HCT116 (cell line): ENCODE data around the gene GAB2. TPM values are rescaled to one million over a fixed set of nuclear protein-coding genes. Genes with fewer than 3 reads are reported as not detected.

ENCODE experiments used
- ATAC-seq: fragments of 200-7000 bp; cut with Tn5 transposase; 2 replicates; pipeline ENCODE4 v1.9.1; 2020; ENCODE audit warnings: mild to moderate bottlenecking, moderate library complexity
- BruUV-seq: library from RNA; stranded (reverse); fragments of 400-500 nt; replicated peaks from 2 replicates; lab custom pipeline; 2021; lab: Mats Ljungman, UMichigan
- CTCF ChIA-PET: fragments of 300-600 bp; sonication (Branson Sonifier 250); formaldehyde crosslinking; loops from one replicate; lab custom pipeline; 2021; ENCODE audit warnings: antibody characterized with exemption; lab: Charles Lee
- POLR2A ChIA-PET: fragments of 300-600, 350-600 bp; sonication (Branson Sonifier 250); formaldehyde crosslinking; loops from one replicate; lab custom pipeline; 2021; ENCODE audit warnings: antibody characterized with exemption; lab: Charles Lee
- RAD21 ChIA-PET, 2 experiments: fragments of 300-600 bp; sonication (Branson Sonifier 250); formaldehyde crosslinking; loops; one replicate each; lab custom pipeline; 2023; ENCODE audit warnings: low total read pairs in 2 of 2; ENCODE audit not compliant: uncharacterized antibody in 2 of 2, unreplicated experiment in 2 of 2, low non-redundant PET in 1 of 2; lab: Charles Lee
- DNase-seq: peaks from one replicate; pipeline ENCODE4 v3.0.0-alpha.2; 2010; ENCODE audit warnings: low read depth, low spot score
- H2AFZ ChIP-seq: fragments of 200-600 bp; shearing (Covaris generic), sonication (generic); 2 replicates; pipeline ENCODE4 v1.6.1; 2017; ENCODE audit warnings: low read depth, mixed run types, mixed read lengths, antibody characterized with exemption, low read length; ENCODE audit not compliant: poor library complexity, severe bottlenecking
- H3K27ac ChIP-seq: 2 replicates; pipeline ENCODE4 v1.5.1; 2012; ENCODE audit warnings: low read depth, low read length
- H3K27me3 ChIP-seq: fragments of 200-600 bp; sonication (generic); 2 replicates; pipeline ENCODE4 v1.6.1; 2016; ENCODE audit warnings: mixed run types, low read length, mixed read lengths; ENCODE audit not compliant: insufficient read depth
- H3K36me3 ChIP-seq, 2 experiments: fragments of 200-500 bp in 1 of 2; fragments of 200-600 bp in 1 of 2; sonication (Bioruptor generic) in 1 of 2; sonication (generic) in 1 of 2; 2 replicates each; pipeline versions ENCODE4 v1.5.1 to v1.6.1; 2014 to 2016; ENCODE audit warnings: low read length in 2 of 2, inconsistent platforms in 1 of 2, mixed read lengths in 1 of 2, mixed run types in 1 of 2; ENCODE audit not compliant: insufficient read depth in 2 of 2, control insufficient read depth in 1 of 2
- H3K4me1 ChIP-seq, 2 experiments: fragments of 200-600 bp in 1 of 2; sonication (generic) in 1 of 2; 2 replicates each; pipeline versions ENCODE4 v1.5.1 to v1.6.1; 2012 to 2017; ENCODE audit warnings: low read length in 2 of 2, inconsistent platforms in 1 of 2, mild to moderate bottlenecking in 1 of 2, mixed read lengths in 1 of 2, mixed run types in 1 of 2, moderate library complexity in 1 of 2; ENCODE audit not compliant: insufficient read depth in 2 of 2, control insufficient read depth in 1 of 2
- H3K4me2 ChIP-seq: fragments of 200-600 bp; sonication (generic); 2 replicates; pipeline ENCODE4 v1.6.1; 2017; ENCODE audit warnings: mixed run types, low read length, mixed read lengths
- H3K4me3 ChIP-seq, 2 experiments: fragments of 200-600 bp in 1 of 2; sonication (generic) in 1 of 2; replicated peaks in 1 of 2; 2 replicates each; pipeline ENCODE4 v1.5.1; 2011 to 2016; ENCODE audit warnings: low read length in 2 of 2, control low read depth in 1 of 2, low read depth in 1 of 2, mild to moderate bottlenecking in 1 of 2, mixed read lengths in 1 of 2, mixed run types in 1 of 2
- H3K79me2 ChIP-seq: fragments of 200-600 bp; sonication (generic); 2 replicates; pipeline ENCODE4 v1.6.1; 2017; ENCODE audit warnings: mild to moderate bottlenecking, mixed run types, low read length, moderate library complexity, mixed read lengths; ENCODE audit not compliant: insufficient read depth
- H3K9ac ChIP-seq: fragments of 200-600 bp; sonication (generic); 2 replicates; pipeline ENCODE4 v1.6.1; 2016; ENCODE audit warnings: low read length, mixed read lengths
- H3K9me2 ChIP-seq: fragments of 200-600 bp; sonication (generic), shearing (Covaris generic); 2 replicates; pipeline ENCODE4 v1.6.1; 2017; ENCODE audit warnings: mixed run types, mild to moderate bottlenecking, moderate library complexity; ENCODE audit not compliant: insufficient read depth
- H3K9me3 ChIP-seq, 2 experiments: fragments of 200-500 bp in 1 of 2; fragments of 200-600 bp in 1 of 2; sonication (Bioruptor generic) in 1 of 2; sonication (generic) in 1 of 2; 2 replicates each; pipeline ENCODE4 v1.6.1; 2014 to 2017; ENCODE audit warnings: low read length in 2 of 2, mixed read lengths in 2 of 2, inconsistent platforms in 1 of 2, low read depth in 1 of 2, mild to moderate bottlenecking in 1 of 2, mixed run types in 1 of 2, moderate library complexity in 1 of 2; ENCODE audit not compliant: control insufficient read depth in 1 of 2, insufficient read depth in 1 of 2
- H4K20me1 ChIP-seq: fragments of 200-600 bp; sonication (generic), shearing (Covaris generic); 2 replicates; pipeline ENCODE4 v1.6.1; 2017; ENCODE audit warnings: mixed run types, mild to moderate bottlenecking, moderate library complexity; ENCODE audit not compliant: insufficient read depth
- CEBPB ChIP-seq: IDR thresholded peaks from 2 replicates; pipeline ENCODE4 v1.6.1; 2012; ENCODE audit warnings: low read depth
- ELF1 ChIP-seq: IDR thresholded peaks from 2 replicates; pipeline ENCODE4 v1.6.1; 2012; ENCODE audit warnings: low read depth, borderline replicate concordance
- EZH2 ChIP-seq: fragments of 200-600 bp; sonication (generic); IDR thresholded peaks from 2 replicates; pipeline ENCODE4 v1.6.1; 2017; ENCODE audit warnings: antibody characterized with exemption, mixed run types
- FOSL1 ChIP-seq: IDR thresholded peaks from 2 replicates; pipeline ENCODE4 v1.6.1; 2012; ENCODE audit warnings: low read depth
- JUND ChIP-seq: IDR thresholded peaks from 2 replicates; pipeline ENCODE4 v1.6.1; 2012
- POLR2A ChIP-seq: IDR thresholded peaks from 2 replicates; pipeline ENCODE4 v1.7.0; 2011; ENCODE audit warnings: borderline replicate concordance; ENCODE audit not compliant: insufficient read depth, insufficient read length; ENCODE audit errors: extremely low read depth
- POLR2AphosphoS5 ChIP-seq: IDR thresholded peaks from 2 replicates; pipeline ENCODE4 v1.6.1; 2011; ENCODE audit warnings: mild to moderate bottlenecking, low read depth, low read length, moderate library complexity
- RAD21 ChIP-seq: IDR thresholded peaks from 2 replicates; pipeline ENCODE4 v1.6.1; 2012; ENCODE audit warnings: low read depth, mild to moderate bottlenecking
- SIN3A ChIP-seq: IDR thresholded peaks from 2 replicates; pipeline ENCODE4 v1.6.1; 2012; ENCODE audit warnings: low read depth
- YY1 ChIP-seq: IDR thresholded peaks from 2 replicates; pipeline ENCODE4 v1.6.1; 2011; ENCODE audit warnings: low read length, low read depth, moderate library complexity, mild to moderate bottlenecking; ENCODE audit not compliant: insufficient replicate concordance; ENCODE audit errors: extremely low read depth
- ZFX ChIP-seq: fragments of 450-650 bp; IDR thresholded peaks from 2 replicates; pipeline ENCODE4 v1.6.1; 2017
- ZNF274 ChIP-seq: fragments of 200-500 bp; sonication (Bioruptor generic); IDR thresholded peaks from 2 replicates; pipeline ENCODE4 v1.6.1; 2014; ENCODE audit warnings: mild to moderate bottlenecking, low read depth, low read length, inconsistent platforms
- intact Hi-C: fragments of 100-400 bp; cut with micrococcal nuclease; formaldehyde crosslinking; loops from 2 replicates; pipeline ENCODE4 v1.10.0; 2022
- total RNA-seq: library from RNA; stranded (reverse); gene quantifications from one replicate; pipeline ENCODE4 v1.2.1, GENCODE V29; 2021; ENCODE audit not compliant: unreplicated experiment
- TF ChIP-seq, protein P1 (sequence below), 3 experiments: fragments of 200-600 bp in 1 of 3; sonication (generic) in 1 of 3; IDR thresholded peaks in 2 of 3; conservative IDR thresholded peaks in 1 of 3; 2 replicates each; pipeline ENCODE4 v1.5.1; 2012 to 2017; ENCODE audit warnings: low read depth in 2 of 3, low read length in 2 of 3, antibody characterized with exemption in 1 of 3, borderline replicate concordance in 1 of 3, control low read depth in 1 of 3, mild to moderate bottlenecking in 1 of 3, mixed read lengths in 1 of 3, mixed run types in 1 of 3, moderate library complexity in 1 of 3; ENCODE audit not compliant: insufficient read depth in 1 of 3
- TF ChIP-seq, protein P2 (sequence below): IDR thresholded peaks from 2 replicates; pipeline ENCODE4 v1.6.1; 2012
- TF ChIP-seq, protein P3 (sequence below): IDR thresholded peaks from 2 replicates; pipeline ENCODE4 v1.6.1; 2011; ENCODE audit warnings: mild to moderate bottlenecking, low read length, moderate library complexity; ENCODE audit not compliant: insufficient replicate concordance; ENCODE audit errors: extremely low read depth

Gene GAB2
- total RNA-seq, 1 experiment from 2014 or later: 1.9 TPM

DNA sequence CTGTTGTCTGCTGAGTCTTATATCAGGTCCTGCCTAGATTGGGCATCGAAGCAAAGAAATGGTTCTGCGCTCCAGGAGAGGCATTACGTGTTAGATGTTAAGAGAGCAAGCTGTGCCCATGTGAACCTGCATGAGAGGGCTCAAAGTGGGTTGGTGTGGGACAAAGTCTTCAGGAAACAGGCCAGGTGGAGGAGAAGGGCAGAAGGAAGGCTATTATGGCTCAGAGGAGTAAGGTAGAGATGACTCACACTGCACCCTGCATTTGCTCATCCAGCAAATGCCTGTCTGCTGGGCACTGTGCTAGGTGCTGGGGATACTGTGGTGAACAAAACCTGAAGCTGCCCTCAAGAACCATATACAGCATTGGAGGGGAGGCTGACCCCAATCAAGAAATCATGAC, 223.1 kb downstream of the GAB2 start:
- POLR2A ChIA-PET: interaction anchor here (1.2 kb wide), 1 partner anchor 55 kb away, joined by 3 read pairs; the partner anchor contains the start of gene ALG8
- no peaks in the 10 kb centered on the region for H3K79me2 ChIP-seq
- no peak overlapping the region for H3K4me3 ChIP-seq
- intact Hi-C loops: no loop called here
- H3K9ac ChIP-seq: no peak overlapping the region
- no peaks in the 10 kb centered on the region for H4K20me1 ChIP-seq
- H3K4me1 ChIP-seq: peaks cover 0 to 13% of the 10 kb centered on the region in 2 experiments; a peak in 1 of 4 replicates
- H2AFZ ChIP-seq: no peak overlapping the region
- no peaks in the 10 kb centered on the region for H3K9me3 ChIP-seq
- CTCF ChIA-PET: interaction anchor here (0.6 kb wide), 1 partner anchor 238 kb away, joined by 7 read pairs; no protein-coding TSS in a partner anchor
- H3K36me3 ChIP-seq: no peaks in the 10 kb centered on the region
- RAD21 ChIA-PET: no interaction called here
- H3K9me2 ChIP-seq: no peaks in the 10 kb centered on the region
- no peaks in the 10 kb centered on the region for H3K27me3 ChIP-seq
- ATAC-seq (0 out of 2 replicates have a peak, but pooled peaks have one; percentile 45), DNase-seq (no peak)
- TF ChIP-seq, protein P1, sequence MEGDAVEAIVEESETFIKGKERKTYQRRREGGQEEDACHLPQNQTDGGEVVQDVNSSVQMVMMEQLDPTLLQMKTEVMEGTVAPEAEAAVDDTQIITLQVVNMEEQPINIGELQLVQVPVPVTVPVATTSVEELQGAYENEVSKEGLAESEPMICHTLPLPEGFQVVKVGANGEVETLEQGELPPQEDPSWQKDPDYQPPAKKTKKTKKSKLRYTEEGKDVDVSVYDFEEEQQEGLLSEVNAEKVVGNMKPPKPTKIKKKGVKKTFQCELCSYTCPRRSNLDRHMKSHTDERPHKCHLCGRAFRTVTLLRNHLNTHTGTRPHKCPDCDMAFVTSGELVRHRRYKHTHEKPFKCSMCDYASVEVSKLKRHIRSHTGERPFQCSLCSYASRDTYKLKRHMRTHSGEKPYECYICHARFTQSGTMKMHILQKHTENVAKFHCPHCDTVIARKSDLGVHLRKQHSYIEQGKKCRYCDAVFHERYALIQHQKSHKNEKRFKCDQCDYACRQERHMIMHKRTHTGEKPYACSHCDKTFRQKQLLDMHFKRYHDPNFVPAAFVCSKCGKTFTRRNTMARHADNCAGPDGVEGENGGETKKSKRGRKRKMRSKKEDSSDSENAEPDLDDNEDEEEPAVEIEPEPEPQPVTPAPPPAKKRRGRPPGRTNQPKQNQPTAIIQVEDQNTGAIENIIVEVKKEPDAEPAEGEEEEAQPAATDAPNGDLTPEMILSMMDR (IDR thresholded peaks at IDR 0.05 in 2 of 3, conservative IDR thresholded peaks at IDR 0.05 in 1 of 3; ENCODE audit: borderline replicate concordance in 1 of 3, insufficient read depth in 1 of 3, low read depth in 2 of 3, low read length in 2 of 3): no peak
- TF ChIP-seq FOSL1 (no peak), RAD21 (no peak), YY1 (no peak), POLR2A (no peak), ZFX (no peak), POLR2AphosphoS5 (no peak), ELF1 (no peak), SIN3A (no peak), CEBPB (no peak), JUND (no peak), ZNF274 (no peak), EZH2 (no peak)
- TF ChIP-seq, protein P2, sequence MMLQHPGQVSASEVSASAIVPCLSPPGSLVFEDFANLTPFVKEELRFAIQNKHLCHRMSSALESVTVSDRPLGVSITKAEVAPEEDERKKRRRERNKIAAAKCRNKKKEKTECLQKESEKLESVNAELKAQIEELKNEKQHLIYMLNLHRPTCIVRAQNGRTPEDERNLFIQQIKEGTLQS: no peak
- TF ChIP-seq, protein P3, sequence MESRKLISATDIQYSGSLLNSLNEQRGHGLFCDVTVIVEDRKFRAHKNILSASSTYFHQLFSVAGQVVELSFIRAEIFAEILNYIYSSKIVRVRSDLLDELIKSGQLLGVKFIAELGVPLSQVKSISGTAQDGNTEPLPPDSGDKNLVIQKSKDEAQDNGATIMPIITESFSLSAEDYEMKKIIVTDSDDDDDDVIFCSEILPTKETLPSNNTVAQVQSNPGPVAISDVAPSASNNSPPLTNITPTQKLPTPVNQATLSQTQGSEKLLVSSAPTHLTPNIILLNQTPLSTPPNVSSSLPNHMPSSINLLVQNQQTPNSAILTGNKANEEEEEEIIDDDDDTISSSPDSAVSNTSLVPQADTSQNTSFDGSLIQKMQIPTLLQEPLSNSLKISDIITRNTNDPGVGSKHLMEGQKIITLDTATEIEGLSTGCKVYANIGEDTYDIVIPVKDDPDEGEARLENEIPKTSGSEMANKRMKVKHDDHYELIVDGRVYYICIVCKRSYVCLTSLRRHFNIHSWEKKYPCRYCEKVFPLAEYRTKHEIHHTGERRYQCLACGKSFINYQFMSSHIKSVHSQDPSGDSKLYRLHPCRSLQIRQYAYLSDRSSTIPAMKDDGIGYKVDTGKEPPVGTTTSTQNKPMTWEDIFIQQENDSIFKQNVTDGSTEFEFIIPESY: no peak
- H3K4me2 ChIP-seq: no peak overlapping the region; the same call in 1 of the 2 replicates
- H3K27ac ChIP-seq: no peak overlapping the region
- BruUV-seq: no TSS peak
